Cardiac ventricle fibroblast (primary cell): ENCODE measurements around the gene TMEM120B. TPM values are rescaled to one million over a fixed set of nuclear protein-coding genes. Genes with fewer than 3 reads are reported as not detected.

Source experiments
- total RNA-seq: library from RNA; depleted of rRNA; stranded (reverse); fragments of >200 nt; gene quantifications from 2 replicates; pipeline ENCODE4 v1.2.3, GENCODE V29; 2015

Gene TMEM120B
- 3.5 and 4.8 TPM in 2 replicates for total RNA-seq

DNA sequence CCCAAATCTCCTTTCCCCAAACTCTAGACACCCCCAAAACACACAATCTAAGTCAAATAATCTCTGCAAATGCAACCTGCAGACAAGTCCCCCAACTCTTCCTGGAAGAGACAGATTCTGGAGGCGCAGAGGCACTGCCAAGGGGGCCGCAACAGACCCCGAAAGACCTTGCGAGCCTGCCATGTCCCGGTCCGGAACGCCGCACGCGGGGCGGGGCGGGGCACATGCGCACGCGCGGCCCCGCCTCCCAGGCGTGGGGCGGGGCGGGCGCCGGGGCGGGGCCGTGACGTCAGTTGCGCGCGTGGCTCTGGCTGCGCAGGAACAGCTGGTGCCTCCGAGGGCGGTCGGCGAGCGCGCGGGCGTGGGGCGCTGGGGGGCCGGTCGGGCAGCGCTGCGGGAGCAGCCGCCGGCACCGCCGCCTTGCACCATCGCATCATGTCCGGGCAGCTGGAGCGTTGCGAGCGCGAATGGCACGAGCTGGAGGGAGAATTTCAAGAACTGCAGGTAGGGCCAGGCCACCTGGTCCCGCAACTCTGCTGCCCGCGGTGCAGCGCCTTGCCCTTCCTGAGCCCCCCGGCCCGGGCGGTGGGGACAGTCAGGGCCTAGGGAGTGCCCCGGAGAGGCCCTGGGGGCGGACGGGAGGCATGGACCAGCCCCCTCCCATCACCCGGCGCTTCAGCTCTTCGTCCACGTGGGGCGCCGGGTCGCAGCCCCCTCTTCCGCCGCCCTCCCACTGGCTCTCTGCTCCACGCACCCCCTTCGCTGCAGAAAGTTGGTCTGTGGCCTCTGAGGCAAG is at the start of gene TMEM120B:
Gene TMEM120B (plus strand): TSS at position 292 of the 796 bp plus-strand sequence. CDS start 144 bp downstream, at position 436.

DNA sequence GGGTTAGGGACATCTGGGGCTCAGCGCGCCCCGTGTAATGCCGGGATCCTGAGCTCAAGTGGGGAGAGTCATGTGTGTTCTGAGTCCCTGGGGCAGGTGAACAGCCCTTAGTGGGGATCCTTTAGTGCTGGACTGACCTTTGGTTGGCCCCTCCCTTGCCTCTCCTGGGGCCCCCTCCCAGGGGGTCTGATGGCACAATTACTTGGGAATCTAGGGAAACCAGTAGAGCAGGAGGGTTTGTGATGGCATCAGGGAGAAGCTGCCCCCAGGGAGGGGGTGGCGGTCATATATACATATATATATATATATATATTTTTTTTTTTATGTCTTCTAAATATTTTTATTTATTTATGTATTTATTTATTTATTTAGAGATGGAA is 43.0 kb upstream of the TMEM120B start, which contains the start of gene MORN3:
Gene MORN3 (minus strand): TSS at position 134 of the 380 bp plus-strand sequence. CDS start 171 bp downstream, outside the sequence.

DNA sequence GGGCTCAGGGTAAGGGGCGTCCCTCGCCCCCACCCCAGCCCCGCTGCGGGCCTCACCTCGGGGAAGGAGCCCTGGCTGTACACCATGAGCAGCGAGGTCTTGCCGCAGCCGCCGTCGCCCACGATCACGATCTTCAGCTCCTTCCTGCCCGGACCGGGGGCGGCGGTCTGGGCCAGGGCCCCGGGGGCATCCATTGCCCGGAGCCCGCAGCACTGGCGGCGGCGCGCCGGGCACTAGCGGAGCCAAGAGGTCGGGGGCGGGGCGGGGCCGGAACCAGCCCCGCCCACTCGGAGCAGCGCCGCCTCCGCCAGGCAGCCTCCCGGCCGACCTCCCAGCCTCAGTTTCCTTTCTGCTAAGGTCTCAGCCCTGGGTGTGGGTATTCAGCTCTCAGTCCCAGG is 80.9 kb downstream of the TMEM120B start, which contains the start of gene RHOF:
Gene RHOF (minus strand): TSS at position 249 of the 398 bp plus-strand sequence. CDS start 55 bp downstream, at position 194.

DNA sequence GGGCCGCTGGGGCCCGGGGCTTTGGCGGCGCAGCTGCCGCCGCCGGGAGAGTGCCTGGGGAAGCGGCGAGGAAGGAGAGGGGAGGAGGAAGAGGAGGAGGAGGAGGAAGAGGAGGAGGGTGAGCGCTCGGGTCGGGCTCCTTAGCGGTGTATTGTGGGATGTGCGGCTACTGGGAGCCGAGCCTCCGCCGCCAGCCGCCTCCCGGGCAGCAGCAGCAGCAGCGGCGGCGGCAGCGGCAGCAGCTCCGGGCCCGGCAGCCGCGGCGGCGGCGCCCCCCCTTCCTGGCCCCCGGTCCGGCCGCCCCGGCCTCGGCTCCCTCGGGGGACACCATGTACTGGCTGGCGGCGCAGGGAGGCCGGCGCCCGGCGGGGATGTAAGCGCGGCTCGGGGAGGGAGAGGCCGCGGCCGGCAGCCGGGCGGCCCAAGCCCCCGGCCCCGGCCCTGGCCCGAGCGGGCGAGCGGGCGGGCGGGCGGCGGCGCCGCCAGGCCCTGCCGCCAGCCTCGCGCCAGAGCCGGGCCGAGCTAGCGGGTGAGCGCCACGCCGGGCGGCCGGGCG is 91.4 kb downstream of the TMEM120B start, which contains the start of gene SETD1B:
Gene SETD1B (plus strand): TSS at position 149 of the 556 bp plus-strand sequence. CDS start 729 bp downstream, outside the sequence.

Other genes starting within 250 kb of the TMEM120B start
- 13.3 and 20.2 TPM in 2 replicates for gene KDM2B, start 131.7 kb upstream of the TMEM120B start, total RNA-seq
- 5.2 and 5.3 TPM in 2 replicates for gene ORAI1, start 86.2 kb upstream of the TMEM120B start, total RNA-seq
- gene MORN3, start 43.1 kb upstream of the TMEM120B start, total RNA-seq = 0.12 and 0.15 TPM in 2 replicates
- 7.7 and 8.6 TPM in 2 replicates for gene RHOF, start 80.9 kb downstream of the TMEM120B start, total RNA-seq
- gene SETD1B, start 91.3 kb downstream of the TMEM120B start, total RNA-seq = 8.0 and 10.9 TPM in 2 replicates
- gene HPD, start 146.1 kb downstream of the TMEM120B start, total RNA-seq = 15.6 and 20.1 TPM in 2 replicates
- gene PSMD9, start 176.0 kb downstream of the TMEM120B start, total RNA-seq = 39.6 and 74.4 TPM in 2 replicates
- gene CFAP251, start 205.8 kb downstream of the TMEM120B start, total RNA-seq = 0.62 and 3.4 TPM in 2 replicates